Naive thymus-derived CD4-positive, alpha-beta T cell (primary cell): Measurements from ENCODE around the gene CALN1. TPM values are rescaled to one million over a fixed set of nuclear protein-coding genes. Genes with fewer than 3 reads are reported as not detected.

Source experiments
- ATAC-seq: fragments of 150-1000 bp; cut with Tn5 transposase; 2 replicates; pipeline ENCODE4 v1.10.0; 2021; ENCODE audit warnings: mild to moderate bottlenecking, moderate library complexity
- CTCF ChIA-PET: fragments of 350-600 bp; sonication (Branson Sonifier 250); formaldehyde crosslinking; loops from one replicate; lab custom pipeline; 2021; ENCODE audit warnings: antibody characterized with exemption; lab: Charles Lee
- POLR2A ChIA-PET: fragments of 350-600 bp; sonication (Branson Sonifier 250); formaldehyde crosslinking; loops from one replicate; lab custom pipeline; 2021; ENCODE audit warnings: antibody characterized with exemption, inconsistent platforms; lab: Charles Lee
- DNase-seq, 9 donors: peaks; one replicate each; pipeline versions ENCODE4 v3.0.0 to v3.0.0-alpha.2; 2020 to 2022; ENCODE audit warnings: mixed read lengths in 1 of 9
- H3K27ac ChIP-seq: one replicate; pipeline ENCODE4 v1.7.0; 2013; ENCODE audit warnings: mild to moderate bottlenecking, low read depth, low read length, moderate library complexity
- H3K27me3 ChIP-seq, 2 donors: one replicate each; pipeline ENCODE4 v1.7.0; 2013; ENCODE audit warnings: low read length in 2 of 2, mild to moderate bottlenecking in 2 of 2, moderate library complexity in 2 of 2; ENCODE audit not compliant: control insufficient read depth in 2 of 2, insufficient read depth in 2 of 2
- H3K36me3 ChIP-seq, 3 experiments: 1 replicate in 2 of 3; 2 replicates in 1 of 3; pipeline ENCODE4 v1.7.0; 2013; ENCODE audit warnings: low read length in 3 of 3, mild to moderate bottlenecking in 3 of 3, moderate library complexity in 1 of 3; ENCODE audit not compliant: insufficient read depth in 3 of 3, control insufficient read depth in 2 of 3
- H3K4me1 ChIP-seq, 2 donors: one replicate each; pipeline ENCODE4 v1.7.0; 2013; ENCODE audit warnings: low read length in 2 of 2, mild to moderate bottlenecking in 2 of 2, moderate library complexity in 1 of 2; ENCODE audit not compliant: control insufficient read depth in 2 of 2, insufficient read depth in 2 of 2
- H3K4me3 ChIP-seq: 2 replicates; pipeline ENCODE4 v1.7.0; 2013; ENCODE audit warnings: mild to moderate bottlenecking, low read length
- H3K9me3 ChIP-seq, 3 experiments: 1 replicate in 2 of 3; 2 replicates in 1 of 3; pipeline ENCODE4 v1.7.0; 2013; ENCODE audit warnings: low read length in 3 of 3; ENCODE audit not compliant: control insufficient read depth in 2 of 3
- H3K27ac Mint-ChIP-seq, 9 donors: one replicate each; pipeline ENCODE4 v1.8.0; 2020 to 2022; ENCODE audit warnings: mixed read lengths in 9 of 9, mild to moderate bottlenecking in 8 of 9, moderate library complexity in 5 of 9, inconsistent platforms in 2 of 9
- H3K27me3 Mint-ChIP-seq, 5 donors: one replicate each; pipeline ENCODE4 v1.8.0; 2021 to 2022; ENCODE audit warnings: mixed read lengths in 5 of 5, mild to moderate bottlenecking in 1 of 5
- H3K36me3 Mint-ChIP-seq, 5 donors: one replicate each; pipeline ENCODE4 v1.8.0; 2020 to 2022; ENCODE audit warnings: mixed read lengths in 5 of 5, mild to moderate bottlenecking in 3 of 5, inconsistent platforms in 1 of 5
- H3K4me1 Mint-ChIP-seq, 7 donors: one replicate each; pipeline ENCODE4 v1.8.0; 2020 to 2022; ENCODE audit warnings: mixed read lengths in 7 of 7, mild to moderate bottlenecking in 3 of 7, inconsistent platforms in 1 of 7
- H3K4me3 Mint-ChIP-seq, 10 donors: one replicate each; pipeline ENCODE4 v1.8.0; 2020 to 2022; ENCODE audit warnings: mild to moderate bottlenecking in 10 of 10, mixed read lengths in 10 of 10, moderate library complexity in 6 of 10, inconsistent platforms in 2 of 10
- H3K9me3 Mint-ChIP-seq, 11 donors: one replicate each; pipeline ENCODE4 v1.8.0; 2020 to 2022; ENCODE audit warnings: mixed read lengths in 11 of 11, mild to moderate bottlenecking in 4 of 11, inconsistent platforms in 1 of 11, moderate library complexity in 1 of 11
- intact Hi-C, 2 donors: fragments of 100-400 bp; cut with micrococcal nuclease; formaldehyde crosslinking; loops; one replicate each; pipeline ENCODE4 v1.15.1; 2023
- polyA plus RNA-seq, 2 donors: library from polyadenylated mRNA; unstranded; fragments of 300-500 nt; fragmentation: Illumina TruSeq; gene quantifications; one replicate each; pipeline ENCODE4 v1.2.3, GENCODE V29; 2021
- total RNA-seq, 6 experiments: library from RNA in 5 of 6; stranded (reverse) in 5 of 6; gene quantifications; 1 replicate in 5 of 6; 2 replicates in 1 of 6; pipeline ENCODE4 v1.2.3 and lab custom pipeline; 2021 to 2026

CALN1 gene
- total and polyA plus RNA-seq, 7 experiments from 2014 or later, result 0.03 to 0.17 TPM; not detected in 5

DNA sequence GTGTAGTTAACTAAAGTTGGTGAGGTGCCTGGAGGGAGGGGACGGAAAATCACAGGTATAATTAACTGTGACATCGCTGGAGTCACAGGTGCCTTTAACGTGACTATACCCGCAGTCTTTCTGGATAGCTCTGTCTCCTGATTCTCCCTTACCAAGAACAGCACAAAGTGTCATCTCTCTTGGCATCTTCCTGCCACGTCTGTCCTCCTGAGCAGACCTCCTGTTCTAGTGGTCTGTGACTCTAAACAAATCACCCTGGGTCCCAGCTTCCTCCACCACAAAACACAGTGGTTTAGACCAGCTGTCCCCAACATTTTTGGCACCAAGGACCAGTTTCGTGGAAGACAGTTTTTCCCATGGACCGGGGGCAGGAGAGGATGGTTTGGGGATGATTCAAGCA, 90.5 kb downstream of the CALN1 start:
- H3K9me3 ChIP-seq, result no peaks in the 10 kb centered on the region
- no peak for DNase-seq
- ChIA-PET POLR2A (no interaction called here), CTCF (no interaction called here)
- no peak overlapping the region for H3K4me3 Mint-ChIP-seq
- ATAC-seq, result no peak
- no peaks in the 10 kb centered on the region for H3K27me3 ChIP-seq
- H3K27ac Mint-ChIP-seq, result no peak overlapping the region
- no peak overlapping the region for H3K4me3 ChIP-seq
- intact Hi-C loops, result no loop called here
- no peaks in the 10 kb centered on the region for H3K36me3 Mint-ChIP-seq
- H3K36me3 ChIP-seq, result no peaks in the 10 kb centered on the region
- H3K9me3 Mint-ChIP-seq, result peaks cover 0 to 10% (median 5%) of the 10 kb centered on the region in 11 donors
- H3K27ac ChIP-seq, result no peak overlapping the region
- no peaks in the 10 kb centered on the region for H3K4me1 ChIP-seq
- peaks cover 0 to 3% (median 0%) of the 10 kb centered on the region in 5 donors for H3K27me3 Mint-ChIP-seq
- no peaks in the 10 kb centered on the region for H3K4me1 Mint-ChIP-seq

DNA sequence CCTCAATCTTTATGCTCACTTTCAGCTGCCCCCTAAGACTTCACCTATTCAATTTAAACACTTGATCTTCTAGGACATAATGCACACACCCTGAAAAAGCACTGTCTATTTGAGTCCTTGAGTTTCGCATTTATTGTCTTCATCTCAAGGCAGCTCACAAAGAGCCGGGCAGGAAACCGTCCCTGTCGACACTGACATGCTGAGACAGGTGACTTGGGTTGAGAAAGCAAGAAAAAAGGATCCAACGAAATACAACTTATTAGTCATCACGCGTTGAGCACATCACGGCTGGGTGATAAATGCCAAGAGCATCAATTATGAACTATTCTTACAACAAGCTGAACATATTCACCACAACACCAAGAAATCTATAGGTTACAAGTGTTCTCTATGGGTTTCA, 91.1 kb downstream of the CALN1 start:
- Mint-ChIP-seq H3K9me3 (peaks cover 0 to 10% (median 5%) of the 10 kb centered on the region in 11 donors), H3K27ac (no peak overlapping the region), H3K27me3 (peaks cover 0 to 3% (median 0%) of the 10 kb centered on the region in 5 donors), H3K36me3 (no peaks in the 10 kb centered on the region), H3K4me1 (no peaks in the 10 kb centered on the region), H3K4me3 (no peak overlapping the region)
- no peak for DNase-seq
- ChIA-PET POLR2A (no interaction called here), CTCF (no interaction called here)
- intact Hi-C loops, result no loop called here
- Histone ChIP-seq H3K4me1 (no peaks in the 10 kb centered on the region), H3K9me3 (no peaks in the 10 kb centered on the region), H3K27me3 (no peaks in the 10 kb centered on the region), H3K4me3 (no peak overlapping the region), H3K27ac (no peak overlapping the region), H3K36me3 (no peaks in the 10 kb centered on the region)
- no peak for ATAC-seq

GRCh38 chr7:72317341-72317740, 94.8 kb downstream of the CALN1 start:
- no peak overlapping the region for H3K27ac Mint-ChIP-seq
- ChIA-PET POLR2A (no interaction called here), CTCF (no interaction called here)
- H3K27me3 Mint-ChIP-seq, result peaks cover 0 to 3% (median 0%) of the 10 kb centered on the region in 5 donors
- Histone ChIP-seq H3K9me3 (no peaks in the 10 kb centered on the region), H3K36me3 (no peaks in the 10 kb centered on the region), H3K4me3 (no peak overlapping the region), H3K27me3 (no peaks in the 10 kb centered on the region), H3K27ac (no peak overlapping the region), H3K4me1 (no peaks in the 10 kb centered on the region)
- H3K4me1 Mint-ChIP-seq, result no peaks in the 10 kb centered on the region
- ATAC-seq, result no peak
- intact Hi-C loops, result no loop called here
- H3K9me3 Mint-ChIP-seq, result peaks cover 0 to 10% (median 5%) of the 10 kb centered on the region in 11 donors
- H3K36me3 Mint-ChIP-seq, result no peaks in the 10 kb centered on the region
- no peak overlapping the region for H3K4me3 Mint-ChIP-seq
- no peak for DNase-seq

GRCh38 chr7:72316148-72316547, 96.0 kb downstream of the CALN1 start:
- no peak for ATAC-seq
- no peak overlapping the region for H3K27ac Mint-ChIP-seq
- Histone ChIP-seq H3K9me3 (no peaks in the 10 kb centered on the region), H3K27me3 (no peaks in the 10 kb centered on the region), H3K27ac (no peak overlapping the region), H3K4me3 (no peak overlapping the region), H3K36me3 (no peaks in the 10 kb centered on the region), H3K4me1 (no peaks in the 10 kb centered on the region)
- peaks cover 0 to 3% (median 0%) of the 10 kb centered on the region in 5 donors for H3K27me3 Mint-ChIP-seq
- ChIA-PET CTCF (no interaction called here), POLR2A (no interaction called here)
- DNase-seq, result no peak
- H3K4me3 Mint-ChIP-seq, result no peak overlapping the region
- no peaks in the 10 kb centered on the region for H3K4me1 Mint-ChIP-seq
- intact Hi-C loops, result no loop called here
- H3K36me3 Mint-ChIP-seq, result no peaks in the 10 kb centered on the region
- H3K9me3 Mint-ChIP-seq, result peaks cover 0 to 9% (median 5%) of the 10 kb centered on the region in 11 donors

GRCh38 chr7:72313906-72314305, 98.2 kb downstream of the CALN1 start:
- no peak overlapping the region for H3K27ac ChIP-seq
- intact Hi-C loops, result no loop called here
- Mint-ChIP-seq H3K4me1 (peaks cover 0 to 1% (median 0%) of the 10 kb centered on the region in 7 donors), H3K4me3 (no peak overlapping the region), H3K9me3 (peaks cover 0 to 7% (median under 1%) of the 10 kb centered on the region in 11 donors), H3K27me3 (peaks cover 0 to 6% (median 0%) of the 10 kb centered on the region in 5 donors), H3K36me3 (peaks cover 0 to 6% (median 0%) of the 10 kb centered on the region in 5 donors), H3K27ac (no peak overlapping the region)
- POLR2A ChIA-PET, result no interaction called here
- no peaks in the 10 kb centered on the region for H3K9me3 ChIP-seq
- CTCF ChIA-PET, result no interaction called here
- H3K4me1 ChIP-seq, result no peaks in the 10 kb centered on the region
- ATAC-seq (no peak), DNase-seq (no peak)
- no peak overlapping the region for H3K4me3 ChIP-seq
- H3K36me3 ChIP-seq, result no peaks in the 10 kb centered on the region
- no peaks in the 10 kb centered on the region for H3K27me3 ChIP-seq

DNA sequence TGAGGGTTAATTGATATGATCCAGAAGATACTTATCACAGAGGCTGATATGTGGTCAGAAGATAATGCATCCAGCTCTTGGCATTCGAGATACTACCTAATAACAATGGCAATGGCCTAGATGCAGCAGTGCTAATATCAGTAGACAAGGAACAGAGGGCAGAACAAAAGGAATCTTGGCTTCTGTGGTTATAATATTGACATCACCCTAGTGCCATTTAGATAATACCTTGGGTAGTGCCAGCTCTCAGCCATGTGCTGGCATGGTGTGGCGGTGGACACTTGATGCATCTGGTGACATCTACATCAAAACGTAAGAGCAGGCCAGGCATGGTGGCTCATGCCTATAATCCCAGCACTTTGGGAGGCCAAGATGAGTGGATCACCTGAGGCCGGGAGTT, 101.8 kb downstream of the CALN1 start:
- ATAC-seq (no peak), DNase-seq (no peak)
- H3K4me1 ChIP-seq, result no peaks in the 10 kb centered on the region
- H3K9me3 ChIP-seq, result no peaks in the 10 kb centered on the region
- ChIA-PET POLR2A (no interaction called here), CTCF (no interaction called here)
- peaks cover 0 to 10% (median 6%) of the 10 kb centered on the region in 5 donors for H3K27me3 Mint-ChIP-seq
- H3K4me1 Mint-ChIP-seq, result peaks cover 0 to 1% (median 0%) of the 10 kb centered on the region in 7 donors
- no peaks in the 10 kb centered on the region for H3K27me3 ChIP-seq
- peaks cover 0 to 7% (median 0%) of the 10 kb centered on the region in 11 donors for H3K9me3 Mint-ChIP-seq
- H3K27ac Mint-ChIP-seq, result no peak overlapping the region
- no peak overlapping the region for H3K27ac ChIP-seq
- peaks cover 0 to 6% (median 0%) of the 10 kb centered on the region in 5 donors for H3K36me3 Mint-ChIP-seq
- no peak overlapping the region for H3K4me3 Mint-ChIP-seq
- H3K36me3 ChIP-seq, result no peaks in the 10 kb centered on the region
- no peak overlapping the region for H3K4me3 ChIP-seq
- intact Hi-C loops, result no loop called here

DNA sequence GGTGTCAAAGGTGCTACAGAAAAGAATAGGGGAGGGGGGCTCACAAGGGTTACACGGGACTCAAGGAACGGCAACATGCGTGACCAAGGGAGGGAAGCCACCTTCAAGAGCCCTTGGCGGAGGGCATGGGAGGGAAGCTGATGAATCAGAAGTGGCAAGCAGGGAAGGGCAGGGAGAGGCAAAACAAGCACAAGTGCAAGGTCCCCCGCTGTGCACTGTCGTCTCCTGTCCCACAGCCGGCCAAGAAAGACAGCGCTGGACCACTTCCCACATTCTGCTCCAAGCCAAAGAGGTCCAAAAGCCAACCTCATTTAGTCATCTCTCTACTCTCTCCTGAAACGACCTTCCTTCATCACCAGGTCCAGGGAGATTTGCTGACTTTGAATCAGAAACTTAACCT, 102.7 kb downstream of the CALN1 start:
- H3K27ac ChIP-seq, result no peak overlapping the region
- H3K36me3 ChIP-seq, result no peaks in the 10 kb centered on the region
- H3K9me3 ChIP-seq, result no peaks in the 10 kb centered on the region
- no peaks in the 10 kb centered on the region for H3K27me3 ChIP-seq
- H3K4me3 ChIP-seq, result no peak overlapping the region
- intact Hi-C loops, result no loop called here
- DNase-seq (no peak), ATAC-seq (no peak)
- H3K27me3 Mint-ChIP-seq, result peaks cover 0 to 10% (median 6%) of the 10 kb centered on the region in 5 donors
- no peak overlapping the region for H3K27ac Mint-ChIP-seq
- no peak overlapping the region for H3K4me3 Mint-ChIP-seq
- peaks cover 0 to 1% (median 0%) of the 10 kb centered on the region in 7 donors for H3K4me1 Mint-ChIP-seq
- no peaks in the 10 kb centered on the region for H3K4me1 ChIP-seq
- ChIA-PET POLR2A (no interaction called here), CTCF (no interaction called here)
- H3K9me3 Mint-ChIP-seq, result peaks cover 0 to 7% (median 0%) of the 10 kb centered on the region in 11 donors
- H3K36me3 Mint-ChIP-seq, result peaks cover 0 to 6% (median 0%) of the 10 kb centered on the region in 5 donors
